ENCODE measurements around the gene RIMKLB.
"Not testable (repeated sequence)": the region's sequence is repeated elsewhere in the genome, so short reads cannot be mapped to it uniquely, and the experiment has no call there.

The RIMKLB gene

DNA sequence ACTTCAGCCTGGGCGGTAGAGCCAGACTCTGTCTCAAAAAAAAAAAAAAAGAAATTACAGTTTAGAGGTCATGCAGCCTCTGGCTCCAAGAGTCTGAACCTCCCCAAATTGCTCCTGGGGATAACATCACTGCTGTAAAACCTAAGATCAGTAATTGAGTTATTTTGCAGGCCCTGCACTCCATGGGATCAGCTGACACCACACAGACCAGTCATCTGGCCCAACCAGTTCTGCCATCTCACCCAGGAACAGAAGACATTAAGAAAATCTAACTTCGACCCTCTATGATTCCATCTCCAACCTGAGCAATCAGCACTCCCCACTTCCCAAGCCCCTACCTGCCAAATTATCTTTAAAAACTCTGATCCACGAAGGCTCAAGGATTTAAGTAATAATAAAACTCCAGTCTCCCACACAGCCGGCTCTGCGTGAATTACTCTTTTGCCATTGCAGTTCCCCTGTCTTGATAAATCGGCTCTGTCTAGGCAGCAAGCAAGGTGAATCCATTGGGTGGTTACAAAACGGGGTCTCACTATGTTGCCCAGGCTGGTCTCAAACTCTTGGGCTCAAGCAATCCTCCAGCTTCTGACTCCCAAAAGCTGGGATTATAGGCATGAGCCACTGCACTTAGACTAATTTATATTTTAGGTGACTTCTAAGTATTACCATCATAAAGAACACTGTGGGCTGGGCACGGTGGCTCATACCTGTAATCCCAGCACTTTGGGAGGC lies 123.1 kb downstream of the RIMKLB start:
- not testable (repeated sequence) for DNase-seq

DNA sequence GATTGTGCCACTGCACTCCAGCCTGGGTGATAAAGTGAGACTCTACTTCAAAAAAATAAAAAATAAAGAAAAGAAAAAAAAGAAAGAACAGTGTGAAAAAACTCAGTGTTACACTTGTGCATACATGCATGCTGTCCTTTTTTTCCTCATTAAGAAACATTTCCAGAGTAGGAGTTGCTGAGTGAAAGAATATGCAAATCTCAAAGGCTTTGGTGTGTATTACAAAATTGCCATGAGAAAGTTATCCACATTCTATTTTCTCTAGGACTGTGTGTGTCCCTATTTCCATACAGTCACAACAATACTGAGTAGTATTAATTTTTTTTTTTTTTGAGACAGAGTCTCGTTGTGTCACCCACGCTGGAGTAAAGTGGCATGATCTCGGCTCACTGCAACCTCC lies 123.8 kb downstream of the RIMKLB start:
- no peak for DNase-seq

DNA sequence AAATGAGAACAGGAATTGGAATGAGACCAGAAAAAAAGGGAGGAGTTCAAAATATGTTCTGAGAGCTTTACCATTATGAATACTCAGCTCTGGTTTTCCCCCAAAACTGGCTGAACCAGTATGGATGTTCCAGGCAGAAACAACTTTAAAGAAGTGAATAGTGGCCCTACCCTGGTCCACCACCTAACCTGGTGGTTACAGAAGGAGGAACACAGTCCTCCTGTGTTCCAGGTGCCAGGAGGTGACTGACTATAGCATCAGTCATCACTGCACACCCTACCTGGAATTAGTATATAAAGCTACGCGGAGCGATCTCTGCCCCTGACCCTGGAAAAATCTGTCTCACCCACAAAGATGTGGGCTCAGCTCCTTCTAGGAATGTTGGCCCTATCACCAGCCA lies 124.5 kb downstream of the RIMKLB start, which contains the start of gene A2ML1:
Gene A2ML1, plus strand, starts transcription at position 324 of the 400 bp plus-strand sequence. Its CDS starts 31 bp downstream, at position 355.
- no peak for DNase-seq

DNA sequence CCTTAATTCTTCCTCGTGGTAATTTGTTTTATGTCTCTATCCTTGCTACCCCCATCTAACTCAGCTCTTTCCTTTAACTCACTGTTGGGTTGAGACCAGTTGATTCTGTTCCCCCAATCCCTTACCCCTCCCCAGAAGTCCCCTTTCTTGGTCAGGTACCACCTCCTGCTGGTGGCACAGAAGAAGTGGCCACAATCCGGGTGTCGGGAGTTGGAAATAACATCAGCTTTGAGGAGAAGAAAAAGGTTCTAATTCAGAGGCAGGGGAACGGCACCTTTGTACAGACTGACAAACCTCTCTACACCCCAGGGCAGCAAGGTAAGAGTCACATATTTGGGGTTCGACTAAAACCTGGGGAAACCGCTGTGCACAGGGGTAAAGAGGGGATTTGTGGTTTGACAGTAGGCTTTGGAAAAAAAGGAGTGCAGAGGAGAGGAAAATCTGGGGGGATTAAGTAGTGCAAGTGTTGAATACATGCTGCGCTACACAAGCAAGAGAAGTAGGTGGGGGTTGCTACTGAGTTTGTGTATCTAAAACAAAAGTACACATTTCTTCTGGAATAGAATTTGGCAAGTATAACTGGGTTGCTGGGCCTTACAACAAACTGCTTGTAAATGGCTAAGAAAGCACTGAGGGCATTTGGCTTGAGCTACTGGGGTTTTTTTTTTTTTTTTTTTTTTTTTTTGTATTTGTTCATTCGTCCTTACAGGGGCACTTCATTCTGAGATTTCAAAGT lies 125.9 kb downstream of the RIMKLB start:
- peak; percentile 25 for DNase-seq

DNA sequence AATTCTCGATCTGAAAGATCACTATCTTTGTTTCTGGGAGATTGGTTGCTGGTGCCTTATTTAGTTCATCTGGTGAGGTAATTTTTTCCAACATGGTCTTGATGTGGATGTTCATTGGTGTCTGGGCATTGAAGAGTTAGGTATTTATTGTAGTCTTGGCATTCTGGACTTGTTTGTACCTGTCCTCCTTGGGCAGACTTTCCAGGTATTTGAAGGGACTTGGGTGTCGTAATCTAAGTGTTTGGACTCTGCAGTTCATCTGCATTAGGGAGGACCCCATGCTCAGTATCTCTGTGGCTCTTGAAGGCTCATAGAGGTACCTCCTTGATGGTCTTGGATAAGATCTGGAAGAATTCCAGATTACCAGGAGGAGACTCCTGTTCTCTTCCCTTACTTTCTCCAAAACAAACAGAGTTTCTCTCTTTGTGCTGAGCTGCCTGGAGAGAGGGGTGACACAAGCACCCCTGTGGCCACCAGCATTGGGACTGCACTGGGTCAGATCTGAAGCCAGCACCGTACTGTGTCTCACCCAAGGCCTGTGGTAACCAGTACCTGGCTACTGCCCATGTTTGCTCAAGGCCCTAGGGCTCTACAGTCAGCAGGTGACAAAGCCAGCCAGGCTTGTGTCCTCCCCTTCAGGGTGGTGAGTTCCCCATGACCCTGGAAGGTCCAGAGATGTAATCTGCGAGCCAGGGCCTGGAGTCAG lies 129.9 kb downstream of the RIMKLB start:
- DNase-seq = no peak

DNA sequence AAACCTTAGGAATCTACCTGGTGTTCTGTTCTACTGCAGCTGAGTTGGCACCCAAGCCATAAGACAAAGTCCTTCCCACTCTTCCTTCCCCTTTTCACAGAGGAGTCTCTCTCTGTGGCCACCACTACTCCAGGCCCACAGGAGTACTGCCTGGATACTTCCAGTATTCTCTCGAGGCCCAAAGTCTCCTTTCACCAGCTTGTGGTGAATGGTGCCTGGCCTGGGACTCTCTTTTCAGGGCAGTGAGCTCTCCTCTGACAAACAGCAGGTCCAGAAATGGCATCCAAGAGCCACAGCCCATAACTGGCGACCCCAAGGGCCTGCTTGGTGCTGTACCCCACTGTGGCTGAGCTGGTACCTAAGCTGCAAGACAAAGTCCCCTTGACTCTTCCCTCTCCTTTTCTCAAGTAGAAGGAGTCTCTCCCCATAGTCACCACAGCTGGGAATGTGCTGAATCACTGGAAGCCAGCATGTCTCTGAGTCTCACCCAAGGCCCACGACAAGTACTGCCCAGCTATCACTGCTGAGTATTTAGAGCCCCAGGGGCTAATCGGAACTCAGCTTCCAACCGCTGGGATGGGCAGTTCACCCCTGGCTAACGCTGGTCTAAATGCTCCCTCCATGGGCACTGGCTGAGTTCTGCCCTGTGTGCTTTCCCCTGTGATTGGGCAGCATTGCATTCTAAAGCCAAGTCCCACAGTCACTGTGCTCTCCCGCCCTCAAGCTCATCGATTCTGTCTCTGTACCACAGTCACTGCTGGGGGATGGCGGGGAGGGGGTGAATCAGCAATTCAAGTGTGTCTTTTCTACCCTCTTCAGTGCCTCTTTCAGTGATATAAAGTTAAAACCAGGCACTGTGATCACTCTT lies 130.7 kb downstream of the RIMKLB start:
- DNase-seq = no peak

DNA sequence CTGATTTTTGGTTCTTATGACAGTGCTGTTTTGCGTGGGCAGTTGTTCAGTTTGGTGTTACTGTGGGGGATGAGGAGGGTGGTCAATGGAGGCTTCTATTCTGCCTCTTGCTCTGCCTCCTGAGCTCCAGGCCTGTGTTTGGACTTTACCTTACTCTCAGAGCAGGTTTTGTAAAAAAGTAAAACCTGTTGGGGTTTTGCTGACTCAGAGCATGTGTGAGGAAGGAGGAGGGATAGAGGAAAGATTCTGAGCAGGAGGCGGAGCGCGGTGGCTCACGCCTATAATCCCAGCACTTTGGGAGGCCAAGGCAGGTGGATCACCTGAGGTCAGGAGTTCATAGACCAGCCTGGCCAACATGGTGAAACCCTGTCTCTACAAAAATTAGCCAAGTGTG lies 131.3 kb downstream of the RIMKLB start:
- no peak for DNase-seq

DNA sequence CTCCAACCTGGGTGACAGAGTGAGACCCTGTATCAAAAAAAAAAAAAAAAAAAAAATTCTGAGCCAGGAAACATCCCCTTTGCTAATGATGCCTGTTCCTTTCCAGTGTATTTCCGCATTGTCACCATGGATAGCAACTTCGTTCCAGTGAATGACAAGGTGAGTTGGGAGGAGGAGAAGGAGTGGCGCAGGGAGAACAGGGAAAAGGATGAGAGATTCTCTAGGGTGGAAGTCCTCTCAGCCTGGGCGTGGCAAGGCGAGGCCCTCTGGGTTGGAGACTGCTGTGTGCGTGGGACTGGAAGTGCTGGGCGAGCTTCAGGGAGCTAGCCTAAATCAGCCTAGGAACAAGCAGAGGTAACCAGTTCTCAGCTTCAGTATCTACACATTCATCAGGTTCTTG lies 131.8 kb downstream of the RIMKLB start:
- DNase-seq = no peak

DNA sequence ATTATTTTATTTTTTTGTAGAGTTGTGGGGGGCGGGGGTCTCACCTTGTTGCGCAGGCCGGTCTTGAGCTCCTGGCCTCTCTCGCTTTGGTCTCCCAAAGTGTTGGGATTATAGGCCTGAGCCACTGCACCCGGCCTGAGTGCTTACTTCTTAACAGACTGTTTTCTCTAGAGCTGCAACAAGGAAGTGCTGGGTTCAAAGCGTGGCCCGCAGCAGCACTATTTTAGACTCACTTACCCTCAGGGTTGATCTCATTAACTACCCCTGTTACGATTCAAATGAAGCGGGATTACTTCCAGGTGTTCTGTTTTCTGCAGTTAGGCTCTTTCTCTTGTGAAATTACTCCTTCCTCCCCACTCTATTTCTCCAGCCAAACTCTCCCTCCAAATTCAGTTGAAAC lies 133.3 kb downstream of the RIMKLB start:
- no peak for DNase-seq

DNA sequence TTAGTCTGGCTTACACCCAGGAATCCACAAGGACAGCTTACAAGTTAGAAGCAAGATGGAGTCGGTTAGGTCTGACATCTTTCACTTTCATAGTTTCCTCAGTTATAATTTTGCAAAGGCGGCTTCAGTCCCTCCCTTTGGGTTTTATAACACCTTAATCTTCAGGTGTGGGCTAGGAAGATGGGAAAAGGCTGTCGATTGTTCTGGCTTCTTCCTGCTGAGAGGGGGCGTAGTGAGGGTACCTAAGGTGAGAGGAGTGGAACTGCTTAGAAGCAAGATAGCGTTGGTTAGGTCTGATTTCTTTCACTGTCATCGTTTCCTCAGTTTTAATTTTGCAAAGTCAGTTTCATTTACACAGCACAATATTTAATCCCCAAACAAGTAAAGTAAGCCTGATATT lies 134.7 kb downstream of the RIMKLB start:
- no peak for DNase-seq

All from fibroblast of upper back skin (primary cell).